HepG2 (cell line): Measurements from ENCODE around the gene TBC1D16. TPM values are rescaled to one million over a fixed set of nuclear protein-coding genes. Genes with fewer than 3 reads are reported as not detected.

Experiments used
- AKAP8 ChIP-seq: sonication (generic); formaldehyde crosslinking; IDR thresholded peaks from 2 replicates; pipeline ENCODE4 v1.5.1; 2020; ENCODE audit warnings: mild to moderate bottlenecking, missing genetic modification reagents
- BORCS8-MEF2B ChIP-seq: sonication (generic); formaldehyde crosslinking; IDR thresholded peaks from 2 replicates; pipeline ENCODE4 v1.8.0; 2022; ENCODE audit warnings: mild to moderate bottlenecking, missing genetic modification reagents
- CBX1 ChIP-seq: IDR thresholded peaks from one replicate; pipeline ENCODE4 v1.6.1; 2016; ENCODE audit warnings: antibody characterized with exemption, low read depth
- E2F1 ChIP-seq: sonication (generic); formaldehyde crosslinking; IDR thresholded peaks from 2 replicates; pipeline ENCODE4 v1.5.0; 2020; ENCODE audit warnings: missing genetic modification reagents
- FOXC1 ChIP-seq: sonication (generic); formaldehyde crosslinking; IDR thresholded peaks from 2 replicates; pipeline ENCODE4 v1.8.0; 2022; ENCODE audit warnings: mild to moderate bottlenecking, missing genetic modification reagents, borderline replicate concordance
- HMG20A ChIP-seq: IDR thresholded peaks from 2 replicates; pipeline ENCODE4 v1.6.1; 2016; ENCODE audit warnings: borderline replicate concordance
- HNRNPH1 ChIP-seq: fragments of 200-400 bp; formaldehyde crosslinking; optimal IDR thresholded peaks from 2 replicates; pipeline ENCODE3; 2017; ENCODE audit warnings: mild to moderate bottlenecking, low read depth, low read length
- KAT8 ChIP-seq: IDR thresholded peaks from 2 replicates; pipeline ENCODE4 v1.6.1; 2016; ENCODE audit warnings: missing genetic modification reagents, missing compliant biosample characterization
- MATR3 ChIP-seq: sonication (generic); formaldehyde crosslinking; IDR thresholded peaks from 2 replicates; pipeline ENCODE4 v1.4.0; 2020; ENCODE audit warnings: missing genetic modification reagents
- MBNL3 ChIP-seq: fragments of 250-450 bp; sonication (Bioruptor Pico); conservative IDR thresholded peaks from 2 replicates; pipeline ENCODE4 v1.8.0; 2022; ENCODE audit warnings: mild to moderate bottlenecking, inconsistent platforms
- MEF2D ChIP-seq: sonication (generic); formaldehyde crosslinking; IDR thresholded peaks from 2 replicates; pipeline ENCODE4 v1.5.1; 2020; ENCODE audit warnings: mild to moderate bottlenecking, missing genetic modification reagents
- NCOA5 ChIP-seq: sonication (generic); formaldehyde crosslinking; IDR thresholded peaks from 2 replicates; pipeline ENCODE4 v1.4.0; 2020; ENCODE audit warnings: missing genetic modification reagents
- NFE2 ChIP-seq: sonication (generic); formaldehyde crosslinking; IDR thresholded peaks from 2 replicates; pipeline ENCODE4 v1.4.0; 2020; ENCODE audit warnings: missing genetic modification reagents
- RAD51 ChIP-seq: fragments of 450-650 bp; IDR thresholded peaks from 2 replicates; pipeline ENCODE4 v1.6.1; 2016; ENCODE audit warnings: borderline replicate concordance
- RBM39 ChIP-seq: fragments of 200-400 bp; formaldehyde crosslinking; IDR thresholded peaks from one replicate; pipeline ENCODE4 v1.6.1; 2018; ENCODE audit warnings: antibody characterized with exemption, mild to moderate bottlenecking, low read depth, low read length; ENCODE audit not compliant: poor library complexity, severe bottlenecking
- RFX3 ChIP-seq: IDR thresholded peaks from 2 replicates; pipeline ENCODE4 v1.6.1; 2016; ENCODE audit warnings: missing biosample characterization, missing genetic modification reagents
- SAP130 ChIP-seq: IDR thresholded peaks from 2 replicates; pipeline ENCODE4 v1.6.1; 2016; ENCODE audit warnings: low read depth
- SNAPC2 ChIP-seq: sonication (generic); formaldehyde crosslinking; IDR thresholded peaks from 2 replicates; pipeline ENCODE4 v1.8.1; 2022; ENCODE audit warnings: mild to moderate bottlenecking, missing genetic modification reagents
- TBP ChIP-seq: sonication (generic); formaldehyde crosslinking; IDR thresholded peaks from 2 replicates; pipeline ENCODE4 v1.5.0; 2020; ENCODE audit warnings: missing genetic modification reagents
- YEATS4 ChIP-seq: sonication (generic); formaldehyde crosslinking; IDR thresholded peaks from 2 replicates; pipeline ENCODE4 v1.4.0; 2020; ENCODE audit warnings: missing genetic modification reagents, borderline replicate concordance
- ZBTB25 ChIP-seq: IDR thresholded peaks from 2 replicates; pipeline ENCODE4 v1.6.1; 2018; ENCODE audit warnings: missing genetic modification reagents
- ZIK1 ChIP-seq: sonication (generic); formaldehyde crosslinking; IDR thresholded peaks from 2 replicates; pipeline ENCODE4 v1.5.0; 2020; ENCODE audit warnings: mild to moderate bottlenecking, low read depth, missing genetic modification reagents, borderline replicate concordance
- ZNF205 ChIP-seq: IDR thresholded peaks from 2 replicates; pipeline ENCODE4 v1.6.1; 2018; ENCODE audit warnings: missing biosample characterization, missing genetic modification reagents
- ZNF207 ChIP-seq: fragments of 450-650 bp; IDR thresholded peaks from 2 replicates; pipeline ENCODE4 v1.6.1; 2016; ENCODE audit warnings: antibody characterized with exemption, borderline replicate concordance
- ZNF256 ChIP-seq: sonication (generic); formaldehyde crosslinking; conservative IDR thresholded peaks from 2 replicates; pipeline ENCODE4 v1.4.0; 2020; ENCODE audit warnings: missing genetic modification reagents
- ZNF333 ChIP-seq: sonication (generic); formaldehyde crosslinking; IDR thresholded peaks from 2 replicates; pipeline ENCODE4 v1.4.0; 2020; ENCODE audit warnings: mild to moderate bottlenecking, missing genetic modification reagents, borderline replicate concordance
- ZNF383 ChIP-seq: sonication (generic); formaldehyde crosslinking; IDR thresholded peaks from 2 replicates; pipeline ENCODE4 v1.4.0; 2020; ENCODE audit warnings: missing genetic modification reagents, mild to moderate bottlenecking, borderline replicate concordance
- ZNF414 ChIP-seq: sonication (generic); formaldehyde crosslinking; IDR thresholded peaks from 2 replicates; pipeline ENCODE4 v1.5.0; 2020; ENCODE audit warnings: missing genetic modification reagents
- ZNF576 ChIP-seq: sonication (generic); formaldehyde crosslinking; IDR thresholded peaks from 2 replicates; pipeline ENCODE4 v1.4.0; 2020; ENCODE audit warnings: mild to moderate bottlenecking, missing genetic modification reagents
- ZNF670 ChIP-seq: sonication (generic); formaldehyde crosslinking; IDR thresholded peaks from 2 replicates; pipeline ENCODE4 v1.8.0; 2022; ENCODE audit warnings: mild to moderate bottlenecking, missing genetic modification reagents, borderline replicate concordance
- ZNF777 ChIP-seq: sonication (generic); formaldehyde crosslinking; IDR thresholded peaks from 2 replicates; pipeline ENCODE4 v1.4.0; 2020; ENCODE audit warnings: missing genetic modification reagents
- polyA plus RNA-seq, 8 experiments: library from polyadenylated mRNA; depleted of rRNA in 3 of 8; stranded (reverse) in 7 of 8; unstranded in 1 of 8; fragments of >200 nt; fragmentation: Illumina TruSeq in 4 of 8; extraction: Trizol in 4 of 8; gene quantifications; 2 replicates each; pipeline versions ENCODE4 v1.2.1 to v1.2.3, GENCODE V29; 2011 to 2016; ENCODE audit warnings: low read depth in 4 of 8, missing spikeins in 1 of 8, mixed read lengths in 1 of 8; ENCODE audit not compliant: insufficient read depth in 1 of 8
- total RNA-seq, 5 experiments: library from RNA; depleted of rRNA; stranded (reverse); fragments of >200 nt; fragmentation: Illumina TruSeq; extraction: Trizol; gene quantifications; 2 replicates each; pipeline ENCODE4 v1.2.3, GENCODE V29; 2016; ENCODE audit warnings: low read depth in 1 of 5

Gene TBC1D16
- total and polyA plus RNA-seq, 2 of the 13 experiments (the other 11 are each of a cell fraction or from before 2014, with no cell fraction given): 14.9 to 24.9 TPM

GRCh38 chr17:80023481-80024205, 12.0 kb downstream of the TBC1D16 start (continued):
- TF ChIP-seq ZNF333 (CRISPR knock-in tag) (0 out of 2 replicates have a peak, but pooled peaks have one; percentile 39), RFX3 (CRISPR knock-in tag) (no peak), ZBTB25 (CRISPR knock-in tag) (peak; percentile 84), RBM39 (peak; percentile 76), AKAP8 (CRISPR knock-in tag) (no peak), MATR3 (CRISPR knock-in tag) (no peak), HMG20A (CRISPR knock-in tag) (peak; percentile 58; the same call in 1 of the 2 replicates), ZNF777 (no peak), MBNL3 (CRISPR knock-in tag) (no peak), NCOA5 (no peak), ZNF207 (no peak), ZNF256 (CRISPR knock-in tag) (peak; percentile 18; the same call in 1 of the 2 replicates), E2F1 (CRISPR knock-in tag) (no peak), ZNF414 (CRISPR knock-in tag) (peak; percentile 85), TBP (CRISPR knock-in tag) (no peak), ZNF205 (CRISPR knock-in tag) (0 out of 2 replicates have a peak, but pooled peaks have one; percentile 64), KAT8 (CRISPR knock-in tag) (peak; percentile 87), BORCS8-MEF2B (peak; percentile 86), SAP130 (peak; percentile 82), HNRNPH1 (no peak), ZNF670 (CRISPR knock-in tag) (no peak), CBX1 (no peak), SNAPC2 (no peak), ZIK1 (CRISPR knock-in tag) (no peak; the same call in 1 of the 2 replicates), NFE2 (no peak), ZNF576 (no peak), FOXC1 (CRISPR knock-in tag) (peak; percentile 87), RAD51 (no peak), YEATS4 (CRISPR knock-in tag) (no peak; the same call in 1 of the 2 replicates), MEF2D (CRISPR knock-in tag) (no peak), ZNF383 (CRISPR knock-in tag) (0 out of 2 replicates have a peak, but pooled peaks have one; percentile 40)
